ENCODE measurements around the gene AKNA. TPM values are rescaled to one million over a fixed set of nuclear protein-coding genes. Genes with fewer than 3 reads are reported as not detected.

The AKNA gene
- total RNA-seq, 2 experiments from 2014 or later, result 61.4 to 203 TPM

DNA sequence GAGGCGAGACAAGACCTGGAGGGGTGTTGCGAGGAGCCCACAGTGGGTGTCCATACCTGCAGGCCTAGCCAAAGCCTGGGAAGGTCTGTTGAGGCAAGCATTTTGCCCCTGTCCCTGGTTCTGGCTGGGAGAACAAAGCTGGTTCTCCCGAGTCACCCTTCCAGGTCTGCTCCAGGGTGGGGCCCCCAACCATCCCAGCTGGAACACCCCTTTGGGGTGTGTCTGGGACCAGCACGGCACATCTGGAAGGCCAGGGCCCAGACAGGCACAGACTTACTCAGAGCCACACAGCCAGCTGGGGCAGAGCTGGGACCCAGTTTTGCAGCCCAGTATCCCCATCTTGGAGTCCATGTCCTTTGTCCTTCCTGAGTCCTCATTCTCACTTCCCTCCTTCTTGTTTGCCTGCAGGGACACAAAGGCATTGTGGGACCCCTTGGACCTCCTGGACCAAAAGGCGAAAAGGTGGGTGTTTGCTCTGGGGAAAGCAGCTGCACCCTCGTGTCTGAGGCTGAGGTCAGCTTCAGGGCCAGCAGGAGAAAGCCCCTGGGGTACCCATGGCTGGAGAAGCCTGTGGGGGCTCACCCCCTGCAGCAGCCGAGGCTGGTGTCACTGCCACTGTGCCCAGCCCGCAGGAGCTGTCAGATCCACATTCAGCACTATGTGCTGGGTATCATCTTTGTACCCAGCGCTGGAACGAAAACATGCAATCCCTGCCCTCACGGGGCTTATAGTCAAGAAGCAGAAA is 103.3 kb downstream of the AKNA start:
- TF ChIP-seq EZH2phosphoT487 (IDR thresholded peaks at IDR 0.05; ENCODE audit: borderline replicate concordance, low read depth, low read length), result no peak
- TF ChIP-seq, protein P1, sequence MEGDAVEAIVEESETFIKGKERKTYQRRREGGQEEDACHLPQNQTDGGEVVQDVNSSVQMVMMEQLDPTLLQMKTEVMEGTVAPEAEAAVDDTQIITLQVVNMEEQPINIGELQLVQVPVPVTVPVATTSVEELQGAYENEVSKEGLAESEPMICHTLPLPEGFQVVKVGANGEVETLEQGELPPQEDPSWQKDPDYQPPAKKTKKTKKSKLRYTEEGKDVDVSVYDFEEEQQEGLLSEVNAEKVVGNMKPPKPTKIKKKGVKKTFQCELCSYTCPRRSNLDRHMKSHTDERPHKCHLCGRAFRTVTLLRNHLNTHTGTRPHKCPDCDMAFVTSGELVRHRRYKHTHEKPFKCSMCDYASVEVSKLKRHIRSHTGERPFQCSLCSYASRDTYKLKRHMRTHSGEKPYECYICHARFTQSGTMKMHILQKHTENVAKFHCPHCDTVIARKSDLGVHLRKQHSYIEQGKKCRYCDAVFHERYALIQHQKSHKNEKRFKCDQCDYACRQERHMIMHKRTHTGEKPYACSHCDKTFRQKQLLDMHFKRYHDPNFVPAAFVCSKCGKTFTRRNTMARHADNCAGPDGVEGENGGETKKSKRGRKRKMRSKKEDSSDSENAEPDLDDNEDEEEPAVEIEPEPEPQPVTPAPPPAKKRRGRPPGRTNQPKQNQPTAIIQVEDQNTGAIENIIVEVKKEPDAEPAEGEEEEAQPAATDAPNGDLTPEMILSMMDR (conservative IDR thresholded peaks at IDR 0.05; ENCODE audit: low read length), result no peak

More for the DNA sequence above, 103.3 kb downstream of the AKNA start:
- no peaks in the 10 kb centered on the region for H3K36me3 ChIP-seq (ENCODE audit: insufficient read depth, low read length)
- H3K4me2 ChIP-seq (ENCODE audit: low read length), result no peak overlapping the region
- POLR2A ChIA-PET, result no interaction called here
- BruUV-seq (replicated peaks), result no TSS peak
- intact Hi-C loops (cut with micrococcal nuclease; ENCODE audit: unreplicated experiment), result no loop called here
- no peaks in the 10 kb centered on the region for H3K9me2 ChIP-seq (ENCODE audit: insufficient read depth, low read length)
- H3K79me2 ChIP-seq (ENCODE audit: insufficient read depth, low read depth, low read length), result no peaks in the 10 kb centered on the region
- no peak overlapping the region for H3K4me3 ChIP-seq (ENCODE audit: low read depth, low read length, poor library complexity, severe bottlenecking)
- DNase-seq (ENCODE audit: low spot score), result no peak
- no peaks in the 10 kb centered on the region for H3K4me1 ChIP-seq (ENCODE audit: insufficient read depth, low read length, poor library complexity, severe bottlenecking)
- no peaks in the 10 kb centered on the region for H4K20me1 ChIP-seq (ENCODE audit: insufficient read depth, low read length)
- no peaks in the 10 kb centered on the region for H3K9me3 ChIP-seq (ENCODE audit: low read length)
- H3K27ac ChIP-seq (ENCODE audit: low read depth, low read length, poor library complexity, severe bottlenecking), result no peak overlapping the region
- H2AFZ ChIP-seq (ENCODE audit: low read length), result no peak overlapping the region
- CTCF ChIA-PET (ENCODE audit: unreplicated experiment), result no interaction called here

Other genes with a start within 250 kb of the AKNA start
- not detected in 2 replicates for gene COL27A1, start 232.4 kb downstream of the AKNA start, total RNA-seq (2014; rRNA removed; shearing (Covaris generic))
- gene COL27A1, start 232.4 kb downstream of the AKNA start, total RNA-seq (2022), result not detected in 2 replicates
- not detected in 2 replicates for gene ORM1, start 64.9 kb downstream of the AKNA start, total RNA-seq (2014; rRNA removed; shearing (Covaris generic))
- not detected in 2 replicates for gene ORM1, start 64.9 kb downstream of the AKNA start, total RNA-seq (2022)
- gene ORM2, start 58.1 kb downstream of the AKNA start, total RNA-seq (2014; rRNA removed; shearing (Covaris generic)), result not detected in 2 replicates
- not detected in 2 replicates for gene ORM2, start 58.1 kb downstream of the AKNA start, total RNA-seq (2022)
- gene WHRN, start 117.5 kb upstream of the AKNA start, total RNA-seq (2014; rRNA removed; shearing (Covaris generic)), result 0.19 TPM in 1 of 2 replicates, not detected in the other
- gene WHRN, start 117.5 kb upstream of the AKNA start, total RNA-seq (2022), result 2.1 TPM in 2 replicates
- 117 and 164 TPM in 2 replicates for gene ATP6V1G1, start 199.8 kb upstream of the AKNA start, total RNA-seq (2014; rRNA removed; shearing (Covaris generic))
- 99.0 and 105 TPM in 2 replicates for gene ATP6V1G1, start 199.8 kb upstream of the AKNA start, total RNA-seq (2022)
- gene TMEM268, start 223.3 kb upstream of the AKNA start, total RNA-seq (2014; rRNA removed; shearing (Covaris generic)), result 27.2 and 31.6 TPM in 2 replicates
- gene TMEM268, start 223.3 kb upstream of the AKNA start, total RNA-seq (2022), result 68.0 and 71.2 TPM in 2 replicates